ENCODE results near the gene NEFH. TPM values are rescaled to one million over a fixed set of nuclear protein-coding genes. Genes with fewer than 3 reads are reported as not detected.
"Not testable (repeated sequence)": the region's sequence is repeated elsewhere in the genome, so short reads cannot be mapped to it uniquely, and the experiment has no call there.

Gene NEFH
- total and polyA plus RNA-seq, 2 donors (not counting 3 experiments of a cell fraction or from before 2014, with no cell fraction given), result 0.09 to 0.59 TPM

GRCh38 chr22:29438283-29438682 is 41.7 kb upstream of the NEFH start, which contains the start of gene RFPL1:
RFPL1 (plus strand) TSS chr22:29438583.
- CTCF ChIA-PET; H3K4me1 ChIP-seq (ENCODE audit: control insufficient read depth, extremely low read depth, insufficient read depth, low read length); dilution Hi-C loops (cut with MboI; ENCODE audit: extremely low pct_ligation_motif_present, low sequenced_read_pairs); H3K9me3 ChIP-seq (replicated peaks; ENCODE audit: control insufficient read depth, insufficient read depth, low read length); H3K27me3 ChIP-seq (ENCODE audit: control insufficient read depth in 2 of 2, insufficient read depth in 2 of 2, low read length in 2 of 2); H4K20me1 ChIP-seq (replicated peaks; ENCODE audit: control insufficient read depth, extremely low read depth, insufficient read depth, low read length); BruUV-seq (replicated peaks); H3K27ac ChIP-seq (ENCODE audit: insufficient read depth, low read depth, low read length); H3K4me3 ChIP-seq (replicated peaks in 1 of 3; ENCODE audit: insufficient read depth in 1 of 3, low read depth in 1 of 3, low read length in 3 of 3); H3K9me1 ChIP-seq (replicated peaks; ENCODE audit: control insufficient read depth, extremely low read depth, insufficient read depth, low read length); intact Hi-C loops (cut with micrococcal nuclease); FAIRE-seq; H3K36me3 ChIP-seq (ENCODE audit: control insufficient read depth in 2 of 2, extremely low read depth in 1 of 2, insufficient read depth in 2 of 2, low read length in 2 of 2); POLR2A ChIA-PET; H3K79me2 ChIP-seq (ENCODE audit: control insufficient read depth, insufficient read depth, low read length); H3K4me2 ChIP-seq (ENCODE audit: insufficient read depth, low read length); H3K9ac ChIP-seq (replicated peaks; ENCODE audit: extremely low read depth, insufficient read depth, low read length); H2AFZ ChIP-seq (ENCODE audit: low read depth, low read length); DNase-seq (ENCODE audit: low read depth, low spot score): not testable (repeated sequence)

GRCh38 chr22:29442976-29443375 is 37.0 kb upstream of the NEFH start:
- ChIA-PET CTCF (interaction anchor here (0.6 to 1.5 kb wide), 2 partner anchors 29 to 60 kb away, joined by 3 read pairs; no protein-coding TSS in a partner anchor), POLR2A (no interaction called here)
- Histone ChIP-seq H3K9me3 (replicated peaks; ENCODE audit: control insufficient read depth, insufficient read depth, low read length) (no peaks in the 10 kb centered on the region), H3K36me3 (ENCODE audit: control insufficient read depth in 2 of 2, extremely low read depth in 1 of 2, insufficient read depth in 2 of 2, low read length in 2 of 2) (no peaks in the 10 kb centered on the region), H3K4me2 (ENCODE audit: insufficient read depth, low read length) (no peak overlapping the region), H3K27me3 (ENCODE audit: control insufficient read depth in 2 of 2, insufficient read depth in 2 of 2, low read length in 2 of 2) (no peaks in the 10 kb centered on the region), H3K4me3 (replicated peaks in 1 of 3; ENCODE audit: insufficient read depth in 1 of 3, low read depth in 1 of 3, low read length in 3 of 3) (no peak overlapping the region), H3K79me2 (ENCODE audit: control insufficient read depth, insufficient read depth, low read length) (no peaks in the 10 kb centered on the region), H3K9ac (replicated peaks; ENCODE audit: extremely low read depth, insufficient read depth, low read length) (no peak overlapping the region), H3K27ac (ENCODE audit: insufficient read depth, low read depth, low read length) (no peak overlapping the region), H4K20me1 (replicated peaks; ENCODE audit: control insufficient read depth, extremely low read depth, insufficient read depth, low read length) (no peaks in the 10 kb centered on the region), H3K4me1 (ENCODE audit: control insufficient read depth, extremely low read depth, insufficient read depth, low read length) (no peaks in the 10 kb centered on the region), H3K9me1 (replicated peaks; ENCODE audit: control insufficient read depth, extremely low read depth, insufficient read depth, low read length) (no peaks in the 10 kb centered on the region), H2AFZ (ENCODE audit: low read depth, low read length) (no peak overlapping the region)
- DNase-seq (ENCODE audit: low read depth, low spot score) (no peak), FAIRE-seq (no peak)
- no TSS peak for BruUV-seq (replicated peaks)
- TF ChIP-seq POLR2AphosphoS5 (IDR thresholded peaks at IDR 0.05; ENCODE audit: insufficient read depth, low read depth, low read length) (no peak), CTCF (IDR thresholded peaks at IDR 0.05; ENCODE audit: extremely low read depth in 1 of 2, insufficient read depth in 1 of 2, low read depth in 1 of 2, low read length in 2 of 2) (no peak), MYC (IDR thresholded peaks at IDR 0.05; ENCODE audit: low read depth, low read length) (no peak), MAX (IDR thresholded peaks at IDR 0.05; ENCODE audit: insufficient read depth, insufficient read length) (no peak), FOS (IDR thresholded peaks at IDR 0.05; ENCODE audit: borderline replicate concordance, insufficient read depth, low read length) (no peak), EZH2 (IDR thresholded peaks at IDR 0.05; ENCODE audit: borderline replicate concordance, low read depth, low read length, severe bottlenecking) (no peak), GATA2 (IDR thresholded peaks at IDR 0.05; ENCODE audit: insufficient read depth, insufficient read length, low read depth, low read length) (no peak), JUN (IDR thresholded peaks at IDR 0.05; ENCODE audit: borderline replicate concordance, insufficient read depth, insufficient read length, low read depth) (no peak), POLR2A (IDR thresholded peaks at IDR 0.05; ENCODE audit: low read depth, low read length) (no peak)
- dilution Hi-C loops (cut with MboI; ENCODE audit: extremely low pct_ligation_motif_present, low sequenced_read_pairs) (no loop called here), intact Hi-C loops (cut with micrococcal nuclease) (no loop called here)
